Fibroblast of peridontal ligament (primary cell): ENCODE data around the gene POLR3A.

ENCODE experiments used
- DNase-seq: peaks from one replicate; pipeline ENCODE4 v3.0.0-alpha.2; 2010; ENCODE audit errors: extremely low read depth

The POLR3A gene

GRCh38 chr10:77977934-77978333 is 51.4 kb downstream of the POLR3A start:
- no peak for DNase-seq

GRCh38 chr10:77977016-77977415 is 52.3 kb downstream of the POLR3A start:
- no peak for DNase-seq

DNA sequence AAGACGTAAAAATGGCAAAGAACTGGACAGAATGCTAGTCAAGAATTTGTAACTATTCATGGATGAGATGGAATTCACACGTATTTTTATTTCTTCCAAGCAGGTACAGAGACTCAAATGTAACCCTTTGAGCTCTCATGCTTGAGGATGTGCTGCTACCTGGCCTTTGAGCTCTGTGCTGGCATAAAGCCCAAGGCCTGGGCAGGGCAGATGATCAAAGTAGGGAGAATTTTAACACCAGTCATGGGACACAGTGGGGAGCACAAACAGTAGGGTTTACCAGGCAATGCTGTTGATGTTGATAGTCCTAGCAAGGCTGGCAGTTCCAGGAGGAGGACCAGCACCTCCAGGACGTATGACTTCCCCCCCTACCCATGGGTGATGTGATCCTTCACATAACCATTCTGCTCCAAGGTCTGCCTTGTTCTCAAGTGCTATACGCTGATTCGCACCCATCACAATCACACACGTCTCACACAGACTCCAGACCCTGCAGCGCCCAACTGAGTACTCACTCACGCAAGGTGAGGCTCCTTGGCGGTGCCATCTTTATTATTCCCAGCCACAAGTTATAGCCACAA is 54.1 kb downstream of the POLR3A start:
- DNase-seq = no peak

DNA sequence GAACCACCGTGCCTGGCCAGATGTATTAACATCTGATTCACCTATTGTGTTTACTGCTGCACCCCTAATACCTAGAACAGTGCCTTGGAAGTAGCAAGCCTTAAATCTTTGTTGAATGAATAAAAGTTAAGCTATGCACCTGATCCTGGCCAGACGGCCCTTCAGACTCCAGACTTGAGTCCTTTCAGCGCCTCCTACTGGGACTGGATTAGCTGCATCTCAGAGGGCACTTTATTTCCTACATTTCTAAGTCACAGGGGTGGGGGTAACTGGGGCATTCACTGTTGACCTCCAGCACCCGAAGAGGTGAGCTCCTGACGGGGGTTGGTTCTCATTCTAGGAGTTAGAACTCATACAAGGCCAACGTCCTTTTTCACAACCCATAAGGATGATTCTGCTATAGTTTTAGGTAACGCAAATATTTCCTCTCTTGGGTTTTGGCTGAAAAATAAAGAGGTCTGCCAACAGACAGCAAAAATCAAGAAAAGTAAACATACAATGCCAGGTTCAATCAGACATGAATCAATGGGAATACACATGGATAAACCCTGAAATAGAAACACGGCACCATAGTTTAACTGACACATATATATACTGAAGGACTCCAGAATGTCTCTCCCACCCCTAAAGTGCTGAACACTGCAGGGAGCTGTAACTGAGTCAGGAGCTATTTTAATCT is 54.8 kb downstream of the POLR3A start:
- peak; percentile 60 for DNase-seq

- no peak for DNase-seq
Observed at GRCh38 chr10:77973276-77973675, 56.0 kb downstream of the POLR3A start.

DNA sequence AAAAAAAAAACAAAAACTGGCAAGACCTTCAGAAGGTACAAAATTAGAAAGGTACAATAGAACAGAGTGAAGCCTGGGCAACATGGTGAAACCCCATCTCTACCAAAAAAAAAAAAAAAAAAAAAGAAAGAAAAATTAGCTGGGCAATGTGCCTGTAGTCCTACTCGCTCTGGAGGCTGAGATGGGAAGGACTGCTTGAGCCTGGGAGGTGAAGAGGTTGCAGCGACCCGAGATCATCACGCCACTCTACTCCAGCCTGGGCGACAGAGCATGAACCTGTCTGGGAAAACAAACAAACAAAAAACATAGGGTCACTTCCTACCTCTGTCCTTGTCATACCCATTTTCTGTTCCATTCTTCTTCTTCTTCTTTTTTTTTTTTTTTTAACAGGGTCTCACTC is 57.2 kb downstream of the POLR3A start:
- DNase-seq = peak; percentile 33

GRCh38 chr10:77971804-77972144 is 57.5 kb downstream of the POLR3A start:
- DNase-seq = no peak

- DNase-seq = peak; percentile 99
Observed at GRCh38 chr10:77970869-77971803, 58.2 kb downstream of the POLR3A start.

GRCh38 chr10:77969114-77969513 is 60.2 kb downstream of the POLR3A start:
- DNase-seq = no peak

DNA sequence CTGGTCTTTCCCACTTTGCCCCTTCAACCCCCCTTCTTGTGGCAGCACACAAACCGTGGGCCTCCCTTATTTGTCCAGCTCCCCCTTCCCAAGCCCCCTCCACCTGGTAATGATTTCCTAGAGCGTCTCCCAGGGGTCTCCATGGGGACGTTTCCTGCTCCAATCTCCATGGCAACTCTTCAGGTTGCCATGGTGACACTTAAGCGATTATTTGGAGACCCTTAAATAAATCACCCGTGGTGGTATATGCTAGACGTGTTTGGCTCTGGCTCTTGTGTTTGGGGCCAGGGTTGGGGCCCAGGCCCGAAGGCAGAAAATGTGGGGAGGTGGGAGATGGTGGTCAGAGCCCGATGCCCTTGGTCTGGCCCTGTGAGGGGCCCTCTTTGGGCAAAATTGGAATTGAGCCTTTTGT is 61.7 kb downstream of the POLR3A start:
- DNase-seq = no peak

DNA sequence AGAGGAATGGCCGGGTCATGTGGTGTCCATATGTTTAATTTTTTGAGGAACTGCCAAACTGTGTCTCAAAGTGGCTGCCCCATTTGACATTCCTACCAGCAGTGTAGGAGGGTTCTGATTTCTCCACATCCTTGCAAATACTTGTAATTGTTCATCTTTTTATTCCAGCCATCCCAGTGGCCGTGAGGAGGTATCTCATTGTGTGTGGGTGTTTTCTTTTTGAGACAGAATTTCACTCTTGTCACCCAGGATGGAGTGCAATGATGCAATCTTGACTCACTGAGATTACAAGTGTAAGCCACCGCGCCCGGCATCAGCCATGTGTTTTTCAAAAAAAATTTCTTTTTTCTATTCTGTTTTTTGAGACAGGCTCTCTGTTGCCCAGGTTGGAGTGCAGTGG is 64.0 kb downstream of the POLR3A start:
- DNase-seq = peak; percentile 74

DNA sequence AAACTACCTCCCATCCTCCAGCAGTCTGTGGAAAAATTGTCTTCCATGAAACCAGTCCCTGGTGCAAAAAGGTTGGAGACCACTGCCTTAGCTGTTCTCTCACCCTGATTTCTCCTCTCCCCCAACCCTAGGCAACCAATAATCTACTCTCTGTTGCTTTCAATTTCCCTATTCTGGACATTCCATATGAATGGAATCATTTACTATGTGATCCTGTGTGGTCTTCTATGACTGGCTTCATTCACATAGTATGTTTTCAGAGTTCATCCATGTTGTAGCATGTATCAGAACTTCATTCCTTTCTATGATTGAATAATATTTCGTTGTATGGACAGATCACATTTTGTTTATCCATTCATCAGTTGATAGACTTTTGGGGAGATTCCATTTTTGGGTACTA is 64.5 kb downstream of the POLR3A start:
- DNase-seq = no peak

DNA sequence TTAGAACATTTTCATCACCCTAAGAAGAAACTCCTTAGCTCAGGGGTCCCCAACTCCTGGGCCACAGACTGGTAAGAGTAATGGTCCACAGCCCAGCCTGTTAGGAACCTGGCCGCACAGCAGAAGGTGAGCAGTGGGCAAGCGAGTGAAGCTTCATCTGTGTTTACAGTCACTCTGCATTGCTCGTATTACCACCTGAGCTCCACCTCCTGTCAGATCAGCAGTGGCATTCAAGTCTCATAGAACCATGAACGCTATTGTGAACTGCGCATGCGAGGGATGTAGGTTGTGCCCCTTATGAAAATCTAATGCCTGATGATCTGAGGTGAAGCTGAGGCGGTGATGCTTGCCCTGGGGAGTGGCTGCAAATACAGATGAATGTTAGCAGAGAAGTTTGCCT is 65.4 kb downstream of the POLR3A start:
- no peak for DNase-seq

DNA sequence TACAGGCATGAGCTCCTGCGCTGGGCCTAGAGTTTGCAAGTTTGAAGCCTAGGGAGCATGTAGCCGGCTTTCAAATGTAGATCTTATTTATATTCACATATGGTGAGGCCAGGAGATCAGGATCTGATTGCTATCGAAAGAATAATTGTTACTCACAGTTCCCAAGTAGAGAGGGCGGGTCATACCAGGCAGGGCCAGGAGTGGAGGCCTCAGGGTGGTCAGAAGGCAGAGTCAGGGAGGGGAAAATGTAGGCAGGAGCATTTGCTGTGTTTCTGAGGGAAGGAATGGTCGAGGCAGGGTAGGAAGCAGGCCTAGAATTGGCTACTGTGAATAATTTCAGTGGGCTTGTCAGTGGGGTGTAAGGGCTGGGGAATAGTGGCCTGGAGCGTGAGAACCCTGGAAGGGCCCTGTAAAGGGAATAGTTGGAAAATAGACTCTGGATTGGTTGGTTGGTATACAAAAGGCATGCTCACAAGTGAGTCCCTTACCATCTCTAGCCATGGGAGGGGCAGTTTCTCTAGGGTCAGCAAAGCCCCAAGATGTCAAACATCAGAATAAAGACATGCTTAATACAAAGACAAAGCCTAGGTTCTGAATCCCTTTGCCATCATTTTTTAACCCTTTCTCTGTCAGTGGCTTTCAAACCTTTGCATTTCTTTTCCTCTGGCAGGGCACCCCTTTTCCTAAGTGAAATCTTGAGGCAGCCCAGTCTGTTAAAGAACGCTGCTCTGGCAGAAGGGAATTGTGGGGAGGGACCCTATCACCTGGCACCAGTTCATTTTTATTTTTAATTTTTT is 66.8 kb downstream of the POLR3A start:
- DNase-seq = no peak

DNA sequence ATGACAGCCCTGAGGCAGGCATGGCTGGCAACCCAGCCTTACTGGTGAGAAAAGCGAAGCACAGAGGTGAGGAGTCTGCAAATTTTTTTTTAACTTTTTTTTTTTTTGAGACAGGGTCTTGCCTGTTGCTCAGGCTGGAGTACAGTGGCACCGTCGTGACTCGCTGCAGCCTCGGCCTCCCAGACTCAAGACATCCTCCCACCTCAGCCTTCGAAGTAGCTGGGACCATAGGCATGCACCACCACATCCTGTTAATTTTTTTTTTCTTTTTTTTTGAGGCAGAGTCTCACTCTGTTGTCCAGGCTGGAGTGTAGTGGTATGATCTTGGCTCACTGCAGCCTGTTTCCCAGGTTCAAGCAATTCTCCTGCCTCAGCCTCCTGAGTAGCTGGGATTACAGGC is 67.6 kb downstream of the POLR3A start:
- no peak for DNase-seq

GRCh38 chr10:77960829-77961329 is 68.4 kb downstream of the POLR3A start:
- no peak for DNase-seq

DNA sequence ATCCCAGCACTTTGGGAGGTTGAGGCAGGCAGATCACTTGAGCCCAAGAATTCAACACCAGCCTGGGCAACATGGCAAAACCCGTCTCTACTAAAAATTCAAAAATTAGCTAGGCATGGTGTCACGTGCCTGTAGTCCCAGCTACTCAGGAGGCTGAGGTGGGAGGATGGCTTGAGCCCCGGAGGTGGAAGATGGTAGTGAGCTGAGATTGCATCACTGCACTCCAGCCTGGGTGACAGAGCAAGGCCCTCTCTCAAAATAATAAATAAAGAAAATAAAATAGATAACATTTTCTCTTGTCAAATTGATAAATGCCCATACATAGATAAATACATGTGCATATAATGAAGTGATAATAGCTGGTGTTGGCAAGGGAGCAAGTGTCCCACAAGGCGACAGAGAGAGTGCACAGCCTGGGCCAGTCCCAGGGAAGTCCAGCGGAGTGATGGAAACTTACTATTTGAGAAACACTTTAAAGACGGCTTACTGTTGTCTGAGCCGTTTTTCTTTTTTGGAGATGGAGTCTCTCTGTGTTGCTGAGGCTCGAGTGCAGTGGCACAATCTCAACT is 69.3 kb downstream of the POLR3A start:
- no peak for DNase-seq

DNA sequence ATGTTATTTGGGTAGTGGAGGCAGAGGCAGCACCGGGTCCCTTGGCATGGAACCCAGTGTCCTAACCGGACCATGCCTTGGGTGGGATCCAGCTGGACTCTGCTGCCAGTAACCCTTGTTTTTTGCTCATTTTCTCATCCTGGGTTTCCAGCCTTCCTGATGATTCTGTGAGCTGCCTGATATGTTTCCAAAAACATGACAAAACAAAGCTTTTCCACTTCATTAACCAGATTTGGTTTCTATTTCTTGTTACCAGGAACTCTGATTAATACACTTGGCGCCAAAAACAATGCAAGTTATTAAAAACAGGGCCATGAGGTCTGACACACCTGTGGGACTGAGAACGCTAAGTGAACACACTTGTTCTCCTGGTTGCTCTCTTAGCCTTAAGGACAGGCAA is 69.9 kb downstream of the POLR3A start:
- DNase-seq = no peak

DNA sequence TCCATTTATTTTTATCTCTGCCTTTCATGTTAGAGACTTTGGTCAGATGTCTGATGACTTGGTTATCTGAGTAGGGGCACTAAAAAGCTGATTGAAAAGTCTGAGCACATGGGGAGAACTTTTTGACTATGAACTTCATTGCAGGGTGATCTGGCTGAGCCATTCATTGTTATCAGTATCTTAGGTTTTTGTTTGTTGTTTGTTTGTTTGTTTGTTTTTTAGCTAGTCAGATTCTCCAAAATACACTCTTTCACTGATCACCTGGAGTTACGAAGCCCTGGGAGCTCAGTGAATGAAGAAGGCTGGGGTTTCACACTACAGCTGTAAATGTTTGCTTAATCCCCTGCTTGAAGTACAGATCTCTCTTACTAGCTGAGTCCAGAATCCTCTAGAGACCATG is 74.2 kb downstream of the POLR3A start:
- DNase-seq = no peak

GRCh38 chr10:77949167-77949566 is 80.1 kb downstream of the POLR3A start:
- DNase-seq = no peak

DNA sequence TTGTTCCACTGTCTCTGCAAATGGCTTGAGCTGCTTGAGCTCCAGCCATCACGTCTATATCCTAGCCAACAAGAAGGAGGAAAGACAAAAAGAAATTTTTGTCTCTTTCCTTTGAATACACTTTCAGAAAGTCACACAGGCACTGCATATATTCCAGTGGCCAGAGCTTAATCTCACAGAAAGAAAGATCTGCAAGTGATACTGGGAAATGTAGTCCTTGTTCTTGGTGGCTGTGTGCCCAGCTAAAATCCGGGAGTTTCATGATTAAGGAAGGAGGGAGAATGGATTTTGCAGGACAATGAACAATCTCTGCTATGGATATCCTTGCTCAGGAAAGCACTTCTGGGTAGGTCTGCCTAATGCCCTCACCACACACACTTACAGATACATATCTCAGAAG is 83.2 kb downstream of the POLR3A start:
- DNase-seq = peak; percentile 19

DNA sequence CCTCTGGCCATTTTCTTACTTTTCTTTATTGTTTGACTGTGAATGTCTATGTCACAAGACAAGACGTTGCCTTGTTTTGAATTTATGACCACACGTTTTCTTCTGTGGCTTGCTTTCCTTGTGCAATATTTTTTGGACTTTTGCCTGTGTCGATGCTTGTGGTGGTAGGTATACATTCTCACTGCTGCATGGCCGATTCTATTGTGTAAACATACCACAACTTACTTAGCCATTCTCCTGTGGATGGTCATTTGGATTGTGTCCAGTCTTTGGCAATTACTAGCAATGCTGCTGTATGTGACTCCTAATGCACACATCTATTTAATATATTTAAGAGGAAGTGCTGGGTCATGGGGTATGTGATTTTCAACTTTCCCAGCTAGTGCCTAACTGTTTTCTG is 84.8 kb downstream of the POLR3A start:
- DNase-seq = peak; percentile 84
